ENCODE results near the gene ANKUB1. TPM values are rescaled to one million over a fixed set of nuclear protein-coding genes. Genes with fewer than 3 reads are reported as not detected.

Gene ANKUB1
- total and polyA plus RNA-seq, 9 of the 15 experiments (the other 6 are each of a cell fraction or from before 2014, with no cell fraction given): not detected

DNA sequence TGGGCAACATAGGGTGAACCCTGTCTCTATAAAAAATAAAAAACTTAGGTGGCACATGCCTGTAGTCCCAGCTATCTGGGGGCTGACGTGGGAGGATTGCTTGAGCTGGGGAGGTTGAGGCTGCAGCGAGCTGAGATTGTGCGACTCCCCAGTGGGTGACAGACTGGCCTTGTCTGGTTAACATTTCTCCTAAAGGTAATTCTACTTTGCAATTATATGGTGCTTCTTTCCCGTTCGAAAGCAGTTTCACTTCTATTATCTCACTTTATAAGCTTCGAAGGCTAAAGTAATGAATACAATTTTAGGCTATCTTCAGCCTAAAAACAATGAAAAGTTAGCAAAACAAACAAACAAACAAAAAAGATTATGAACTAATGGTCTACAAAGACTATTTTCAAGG lies 75.4 kb downstream of the ANKUB1 start:
- no peaks in the 10 kb centered on the region for H3K9me1 ChIP-seq (ENCODE audit: control insufficient read depth, insufficient read depth, low read length)
- H3K36me3 ChIP-seq (ENCODE audit: control insufficient read depth, insufficient read depth, low read length): no peaks in the 10 kb centered on the region
- ATAC-seq: no peak
- intact Hi-C loops (cut with micrococcal nuclease) (loop anchor here (1.0 to 5.0 kb wide), 3 partner anchors 150 to 205 kb away; no protein-coding TSS in a partner anchor), in situ Hi-C loops (cut with MboI) (loop anchor here (5.0 kb wide), 1 partner anchor 195 kb away; no protein-coding TSS in a partner anchor)
- H3K27me3 ChIP-seq (ENCODE audit: control insufficient read depth in 2 of 2, insufficient read depth in 2 of 2, low read length in 2 of 2): peaks cover 0 to 23% of the 10 kb centered on the region in 2 experiments; a peak in 2 of 5 replicates
- H4K20me1 ChIP-seq (replicated peaks; ENCODE audit: control insufficient read depth, insufficient read depth, low read length): no peaks in the 10 kb centered on the region
- DNase-seq (ENCODE audit: extremely low read depth in 1 of 4, low spot score in 3 of 4): no peak
- no TSS peak for BruUV-seq (replicated peaks)
- no peaks in the 10 kb centered on the region for H3K79me2 ChIP-seq (ENCODE audit: control insufficient read depth, insufficient read depth, low read length)
- H3K4me2 ChIP-seq (ENCODE audit: insufficient read depth, low read length): no peak overlapping the region
- ChIA-PET CTCF (ENCODE audit: low intra/inter-chr PET ratio) (interaction anchor here (0.6 to 1.5 kb wide), 4 partner anchors 135 to 222 kb away, joined by 3 to 11 read pairs (median 4); no protein-coding TSS in a partner anchor), POLR2A (interaction anchor here (1.2 kb wide), 1 partner anchor 9 kb away, joined by 3 read pairs; no protein-coding TSS in a partner anchor)
- no peak overlapping the region for H3K27ac ChIP-seq (ENCODE audit: extremely low read depth, low read depth, low read length)
- H2AFZ ChIP-seq (ENCODE audit: low read depth, low read length): no peak overlapping the region
- H3K9ac ChIP-seq (ENCODE audit: insufficient read depth in 1 of 2, low read depth in 2 of 2, low read length in 2 of 2): no peak overlapping the region
- no peaks in the 10 kb centered on the region for H3K9me3 ChIP-seq (replicated peaks; ENCODE audit: control insufficient read depth, insufficient read depth, low read depth, low read length)
- WGBS (ENCODE audit: insufficient coverage, low coverage, missing lambda C conversion rate): 11% methylated on average over 6 of the region's 6 CpGs
- no peak overlapping the region for H3K4me3 ChIP-seq
- TF ChIP-seq HOXB6 (CRISPR knock-in tag; IDR thresholded peaks at IDR 0.05; ENCODE audit: borderline replicate concordance) (no peak), POLR3A (IDR thresholded peaks at IDR 0.05; ENCODE audit: borderline replicate concordance, extremely low read depth, insufficient read depth, insufficient read length) (no peak), HDGF (IDR thresholded peaks at IDR 0.05) (no peak), CBX1 (IDR thresholded peaks at IDR 0.05; ENCODE audit: low read depth) (no peak), ZNF584 (CRISPR knock-in tag; IDR thresholded peaks at IDR 0.05; ENCODE audit: low read depth) (no peak), MCM3 (IDR thresholded peaks at IDR 0.05) (no peak), HMG20B (CRISPR knock-in tag; IDR thresholded peaks at IDR 0.05) (no peak), SP2 (IDR thresholded peaks at IDR 0.05; ENCODE audit: extremely low read depth, low read depth, low read length, poor library complexity, severe bottlenecking) (no peak)
- FAIRE-seq: no peak
- peaks cover 0 to 11% of the 10 kb centered on the region in 2 experiments; a peak in 1 of 5 replicates for H3K4me1 ChIP-seq (replicated peaks in 1 of 2; ENCODE audit: control insufficient read depth in 2 of 2, insufficient read depth in 2 of 2, low read length in 2 of 2)
